ENCODE results near the gene CCDC12. TPM values are rescaled to one million over a fixed set of nuclear protein-coding genes. Genes with fewer than 3 reads are reported as not detected.

CCDC12 gene
- total and polyA plus RNA-seq, 9 of the 15 experiments (the other 6 are each of a cell fraction or from before 2014, with no cell fraction given), result 8.9 to 201 (median 86.9) TPM

DNA sequence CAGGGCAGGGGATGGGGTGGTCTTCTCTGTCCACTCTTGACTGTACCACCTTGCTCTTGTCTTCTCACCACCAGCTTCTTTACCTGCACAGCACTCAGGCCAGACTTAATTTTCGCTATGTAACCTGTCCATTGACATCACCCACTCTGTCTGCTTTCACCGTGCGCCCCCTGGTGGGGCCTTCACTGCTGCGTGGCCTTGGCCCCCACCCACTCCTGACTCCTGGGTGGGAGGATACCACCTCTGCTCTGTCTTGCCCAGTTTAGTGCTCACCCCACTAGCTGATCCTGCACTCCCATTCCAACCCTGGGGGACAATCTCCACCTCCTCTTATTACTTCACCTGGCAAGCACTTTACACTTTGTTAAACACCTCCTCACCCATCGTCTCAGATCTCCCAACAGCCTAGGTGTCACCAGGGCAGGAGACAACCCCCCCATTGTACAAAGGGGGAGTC, 81.3 kb downstream of the CCDC12 start (continued):
- TF ChIP-seq, protein P1, sequence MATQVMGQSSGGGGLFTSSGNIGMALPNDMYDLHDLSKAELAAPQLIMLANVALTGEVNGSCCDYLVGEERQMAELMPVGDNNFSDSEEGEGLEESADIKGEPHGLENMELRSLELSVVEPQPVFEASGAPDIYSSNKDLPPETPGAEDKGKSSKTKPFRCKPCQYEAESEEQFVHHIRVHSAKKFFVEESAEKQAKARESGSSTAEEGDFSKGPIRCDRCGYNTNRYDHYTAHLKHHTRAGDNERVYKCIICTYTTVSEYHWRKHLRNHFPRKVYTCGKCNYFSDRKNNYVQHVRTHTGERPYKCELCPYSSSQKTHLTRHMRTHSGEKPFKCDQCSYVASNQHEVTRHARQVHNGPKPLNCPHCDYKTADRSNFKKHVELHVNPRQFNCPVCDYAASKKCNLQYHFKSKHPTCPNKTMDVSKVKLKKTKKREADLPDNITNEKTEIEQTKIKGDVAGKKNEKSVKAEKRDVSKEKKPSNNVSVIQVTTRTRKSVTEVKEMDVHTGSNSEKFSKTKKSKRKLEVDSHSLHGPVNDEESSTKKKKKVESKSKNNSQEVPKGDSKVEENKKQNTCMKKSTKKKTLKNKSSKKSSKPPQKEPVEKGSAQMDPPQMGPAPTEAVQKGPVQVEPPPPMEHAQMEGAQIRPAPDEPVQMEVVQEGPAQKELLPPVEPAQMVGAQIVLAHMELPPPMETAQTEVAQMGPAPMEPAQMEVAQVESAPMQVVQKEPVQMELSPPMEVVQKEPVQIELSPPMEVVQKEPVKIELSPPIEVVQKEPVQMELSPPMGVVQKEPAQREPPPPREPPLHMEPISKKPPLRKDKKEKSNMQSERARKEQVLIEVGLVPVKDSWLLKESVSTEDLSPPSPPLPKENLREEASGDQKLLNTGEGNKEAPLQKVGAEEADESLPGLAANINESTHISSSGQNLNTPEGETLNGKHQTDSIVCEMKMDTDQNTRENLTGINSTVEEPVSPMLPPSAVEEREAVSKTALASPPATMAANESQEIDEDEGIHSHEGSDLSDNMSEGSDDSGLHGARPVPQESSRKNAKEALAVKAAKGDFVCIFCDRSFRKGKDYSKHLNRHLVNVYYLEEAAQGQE (IDR thresholded peaks at IDR 0.05; ENCODE audit: borderline replicate concordance), result peak; percentile 90
- TF ChIP-seq, protein P1 (CRISPR knock-in tag; IDR thresholded peaks at IDR 0.05; ENCODE audit: low read depth), result no peak
- TF ChIP-seq HNRNPK (IDR thresholded peaks at IDR 0.05; ENCODE audit: low read depth, low read length, poor library complexity, severe bottlenecking) (no peak), CC2D1A (IDR thresholded peaks at IDR 0.05) (peak; percentile 83)
